DND-41 (cell line): ENCODE data around the gene OTUD1.
"Not testable (repeated sequence)": the region's sequence is repeated elsewhere in the genome, so short reads cannot be mapped to it uniquely, and the experiment has no call there.

ENCODE experiments used
- CTCF ChIP-seq: IDR thresholded peaks from 2 replicates; pipeline ENCODE4 v1.5.1; 2012; ENCODE audit warnings: borderline replicate concordance, low read length, moderate library complexity, mild to moderate bottlenecking; ENCODE audit not compliant: poor library complexity, severe bottlenecking; ENCODE audit errors: extremely low read depth
- EZH2 ChIP-seq: IDR thresholded peaks from 3 replicates; pipeline ENCODE4 v1.6.1; 2012; ENCODE audit warnings: borderline replicate concordance, low read depth, mild to moderate bottlenecking, moderate library complexity, low read length, inconsistent platforms; ENCODE audit not compliant: severe bottlenecking

GRCh38 chr10:23390408-23390807, 48.5 kb upstream of the OTUD1 start:
- not testable (repeated sequence) for TF ChIP-seq CTCF, EZH2
